HepG2 (cell line): ENCODE measurements around the gene BRPF1. TPM values are rescaled to one million over a fixed set of nuclear protein-coding genes. Genes with fewer than 3 reads are reported as not detected.

Experiments used
- ATF2 ChIP-seq: sonication (generic); formaldehyde crosslinking; IDR thresholded peaks from 2 replicates; pipeline ENCODE4 v1.4.0; 2020; ENCODE audit warnings: missing genetic modification reagents
- CEBPZ ChIP-seq: IDR thresholded peaks from 2 replicates; pipeline ENCODE4 v1.6.1; 2012; ENCODE audit warnings: low read length, improper control_type of control experiment
- FOSL2 ChIP-seq: sonication (generic); formaldehyde crosslinking; IDR thresholded peaks from 2 replicates; pipeline ENCODE4 v1.4.0; 2020; ENCODE audit warnings: missing genetic modification reagents
- FOXC1 ChIP-seq: sonication (generic); formaldehyde crosslinking; IDR thresholded peaks from 2 replicates; pipeline ENCODE4 v1.8.0; 2022; ENCODE audit warnings: mild to moderate bottlenecking, missing genetic modification reagents, borderline replicate concordance
- FOXK1 ChIP-seq: sonication (generic); formaldehyde crosslinking; IDR thresholded peaks from 2 replicates; pipeline ENCODE4 v1.4.0; 2020; ENCODE audit warnings: low read depth, missing genetic modification reagents, borderline replicate concordance
- GATA4 ChIP-seq: sonication (generic); IDR thresholded peaks from 2 replicates; pipeline ENCODE4 v1.6.1; 2016; ENCODE audit warnings: antibody characterized with exemption, low read depth, borderline replicate concordance
- JUNB ChIP-seq: sonication (generic); formaldehyde crosslinking; IDR thresholded peaks from 2 replicates; pipeline ENCODE4 v1.8.0; 2022; ENCODE audit warnings: missing genetic modification reagents, mild to moderate bottlenecking, borderline replicate concordance
- KLF16 ChIP-seq, 2 experiments: sonication (generic) in 1 of 2; formaldehyde crosslinking in 1 of 2; IDR thresholded peaks; 2 replicates each; pipeline versions ENCODE4 v1.6.1 to v1.8.0; 2016 to 2023; ENCODE audit warnings: missing genetic modification reagents in 2 of 2, missing compliant biosample characterization in 1 of 2
- MYC ChIP-seq: sonication (generic); formaldehyde crosslinking; IDR thresholded peaks from 2 replicates; pipeline ENCODE4 v1.9.0; 2021; ENCODE audit warnings: missing genetic modification reagents, borderline replicate concordance
- SAFB2 ChIP-seq: sonication (generic); formaldehyde crosslinking; IDR thresholded peaks from 2 replicates; pipeline ENCODE4 v1.5.1; 2020; ENCODE audit warnings: missing genetic modification reagents, low read depth, mild to moderate bottlenecking, borderline replicate concordance
- SALL2 ChIP-seq: sonication (generic); formaldehyde crosslinking; IDR thresholded peaks from 2 replicates; pipeline ENCODE4 v1.8.1; 2023; ENCODE audit warnings: mild to moderate bottlenecking, missing genetic modification reagents, inconsistent platforms
- SOX6 ChIP-seq, 2 experiments: fragments of 450-650 bp in 1 of 2; sonication (generic) in 1 of 2; formaldehyde crosslinking in 1 of 2; IDR thresholded peaks; 2 replicates each; pipeline versions ENCODE4 v1.4.0 to v1.6.1; 2017 to 2020; ENCODE audit warnings: antibody characterized with exemption in 1 of 2, mild to moderate bottlenecking in 1 of 2, missing genetic modification reagents in 1 of 2
- THYN1 ChIP-seq: sonication (generic); formaldehyde crosslinking; IDR thresholded peaks from 2 replicates; pipeline ENCODE4 v1.8.1; 2023; ENCODE audit warnings: low read depth, mild to moderate bottlenecking, moderate library complexity, missing genetic modification reagents, borderline replicate concordance
- ZBTB38 ChIP-seq: sonication (generic); formaldehyde crosslinking; IDR thresholded peaks from 2 replicates; pipeline ENCODE4 v1.5.1; 2020; ENCODE audit warnings: mild to moderate bottlenecking, missing genetic modification reagents
- ZFP36L1 ChIP-seq: sonication (generic); formaldehyde crosslinking; IDR thresholded peaks from 2 replicates; pipeline ENCODE4 v1.8.0; 2022; ENCODE audit warnings: mild to moderate bottlenecking, missing genetic modification reagents, moderate library complexity
- ZNF564 ChIP-seq: sonication (generic); formaldehyde crosslinking; IDR thresholded peaks from 2 replicates; pipeline ENCODE4 v1.8.1; 2023; ENCODE audit warnings: mild to moderate bottlenecking, missing genetic modification reagents
- ZNF703 ChIP-seq: sonication (generic); formaldehyde crosslinking; IDR thresholded peaks from 2 replicates; pipeline ENCODE4 v1.5.1; 2020; ENCODE audit warnings: missing genetic modification reagents, mild to moderate bottlenecking, moderate library complexity, borderline replicate concordance
- ZSCAN21 ChIP-seq: sonication (generic); formaldehyde crosslinking; IDR thresholded peaks from 2 replicates; pipeline ENCODE4 v1.8.0; 2022; ENCODE audit warnings: mild to moderate bottlenecking, missing genetic modification reagents, moderate library complexity, borderline replicate concordance
- polyA plus RNA-seq, 8 experiments: library from polyadenylated mRNA; depleted of rRNA in 3 of 8; stranded (reverse) in 7 of 8; unstranded in 1 of 8; fragments of >200 nt; fragmentation: Illumina TruSeq in 4 of 8; extraction: Trizol in 4 of 8; gene quantifications; 2 replicates each; pipeline versions ENCODE4 v1.2.1 to v1.2.3, GENCODE V29; 2011 to 2016; ENCODE audit warnings: low read depth in 4 of 8, missing spikeins in 1 of 8, mixed read lengths in 1 of 8; ENCODE audit not compliant: insufficient read depth in 1 of 8
- total RNA-seq, 5 experiments: library from RNA; depleted of rRNA; stranded (reverse); fragments of >200 nt; fragmentation: Illumina TruSeq; extraction: Trizol; gene quantifications; 2 replicates each; pipeline ENCODE4 v1.2.3, GENCODE V29; 2016; ENCODE audit warnings: low read depth in 1 of 5
- TF ChIP-seq, protein P1 (sequence below): sonication (generic); formaldehyde crosslinking; IDR thresholded peaks from 2 replicates; pipeline ENCODE4 v1.4.0; 2020; ENCODE audit warnings: missing genetic modification reagents

BRPF1 gene
- total and polyA plus RNA-seq, 2 of the 13 experiments (the other 11 are each of a cell fraction or from before 2014, with no cell fraction given), result 7.3 to 10.0 TPM

- TF ChIP-seq FOXC1, result peak; percentile 82
- TF ChIP-seq, protein P1, sequence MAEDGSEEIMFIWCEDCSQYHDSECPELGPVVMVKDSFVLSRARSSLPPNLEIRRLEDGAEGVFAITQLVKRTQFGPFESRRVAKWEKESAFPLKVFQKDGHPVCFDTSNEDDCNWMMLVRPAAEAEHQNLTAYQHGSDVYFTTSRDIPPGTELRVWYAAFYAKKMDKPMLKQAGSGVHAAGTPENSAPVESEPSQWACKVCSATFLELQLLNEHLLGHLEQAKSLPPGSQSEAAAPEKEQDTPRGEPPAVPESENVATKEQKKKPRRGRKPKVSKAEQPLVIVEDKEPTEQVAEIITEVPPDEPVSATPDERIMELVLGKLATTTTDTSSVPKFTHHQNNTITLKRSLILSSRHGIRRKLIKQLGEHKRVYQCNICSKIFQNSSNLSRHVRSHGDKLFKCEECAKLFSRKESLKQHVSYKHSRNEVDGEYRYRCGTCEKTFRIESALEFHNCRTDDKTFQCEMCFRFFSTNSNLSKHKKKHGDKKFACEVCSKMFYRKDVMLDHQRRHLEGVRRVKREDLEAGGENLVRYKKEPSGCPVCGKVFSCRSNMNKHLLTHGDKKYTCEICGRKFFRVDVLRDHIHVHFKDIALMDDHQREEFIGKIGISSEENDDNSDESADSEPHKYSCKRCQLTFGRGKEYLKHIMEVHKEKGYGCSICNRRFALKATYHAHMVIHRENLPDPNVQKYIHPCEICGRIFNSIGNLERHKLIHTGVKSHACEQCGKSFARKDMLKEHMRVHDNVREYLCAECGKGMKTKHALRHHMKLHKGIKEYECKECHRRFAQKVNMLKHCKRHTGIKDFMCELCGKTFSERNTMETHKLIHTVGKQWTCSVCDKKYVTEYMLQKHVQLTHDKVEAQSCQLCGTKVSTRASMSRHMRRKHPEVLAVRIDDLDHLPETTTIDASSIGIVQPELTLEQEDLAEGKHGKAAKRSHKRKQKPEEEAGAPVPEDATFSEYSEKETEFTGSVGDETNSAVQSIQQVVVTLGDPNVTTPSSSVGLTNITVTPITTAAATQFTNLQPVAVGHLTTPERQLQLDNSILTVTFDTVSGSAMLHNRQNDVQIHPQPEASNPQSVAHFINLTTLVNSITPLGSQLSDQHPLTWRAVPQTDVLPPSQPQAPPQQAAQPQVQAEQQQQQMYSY (CRISPR knock-in tag), result peak; percentile 48
- TF ChIP-seq ZFP36L1, result 0 out of 2 replicates have a peak, but pooled peaks have one; percentile 81
- peak; percentile 77; the same call in 1 of the 2 replicates for TF ChIP-seq FOXK1 (CRISPR knock-in tag)
- peak; percentile 48; the same call in 1 of the 2 replicates for TF ChIP-seq SAFB2 (CRISPR knock-in tag)
- 0 out of 2 replicates have a peak, but pooled peaks have one; percentile 45 for TF ChIP-seq ZSCAN21 (CRISPR knock-in tag)
- no peak for TF ChIP-seq JUNB (CRISPR knock-in tag)
- peak; percentile 55; the same call in 1 of the 2 replicates for TF ChIP-seq ZBTB38 (CRISPR knock-in tag)
- no peak for TF ChIP-seq THYN1 (CRISPR knock-in tag)
- 0 out of 2 replicates have a peak, but pooled peaks have one; percentile 9 for TF ChIP-seq ATF2
- TF ChIP-seq FOSL2 (CRISPR knock-in tag), result no peak; the same call in 1 of the 2 replicates
- peak; percentile 54; the same call in 1 of the 2 replicates for TF ChIP-seq MYC (CRISPR knock-in tag)
- TF ChIP-seq CEBPZ, result no peak
- TF ChIP-seq SALL2 (CRISPR knock-in tag), result no peak
- TF ChIP-seq GATA4, result no peak
- no peak for TF ChIP-seq ZNF703 (CRISPR knock-in tag)
- no peak for TF ChIP-seq SOX6 (IDR thresholded peaks at IDR 0.05)
- TF ChIP-seq SOX6 (CRISPR knock-in tag; IDR thresholded peaks at IDR 0.05), result peak; percentile 28; the same call in 1 of the 2 replicates
- peak in 1 of 2 experiments; percentile 22; a peak in 1 of 4 replicates for TF ChIP-seq KLF16 (CRISPR knock-in tag; IDR thresholded peaks at IDR 0.05)
- TF ChIP-seq ZNF564, result 0 out of 2 replicates have a peak, but pooled peaks have one; percentile 37
Observed at GRCh38 chr3:9731206-9732079, at the start of gene BRPF1 (continued).
